NB4 (cell line): ENCODE results near the gene TAF11L5.

Experiments used
- CTCF ChIP-seq: IDR thresholded peaks from one replicate; pipeline ENCODE4 v1.5.1; 2012; ENCODE audit warnings: low read depth, low read length
- MAX ChIP-seq: IDR thresholded peaks from 2 replicates; pipeline ENCODE4 v1.6.1; 2011; ENCODE audit warnings: low read depth, low read length
- MYC ChIP-seq: IDR thresholded peaks from 2 replicates; pipeline ENCODE4 v1.6.1; 2011; ENCODE audit warnings: low read depth, low read length
- POLR2A ChIP-seq: IDR thresholded peaks from 2 replicates; pipeline ENCODE4 v1.6.1; 2011; ENCODE audit warnings: mild to moderate bottlenecking; ENCODE audit not compliant: insufficient read length; ENCODE audit errors: extremely low read depth

GRCh38 chr5:17487174-17487512 is 37.9 kb upstream of the TAF11L5 start:
- no peak for TF ChIP-seq POLR2A
- no peak for TF ChIP-seq MAX
- TF ChIP-seq CTCF, result no peak
- no peak for TF ChIP-seq MYC
